ENCODE results near the gene PPT1.

GRCh38 chr1:40073062-40073461, 24.0 kb downstream of the PPT1 start:
- TF ChIP-seq CTCF (conservative IDR thresholded peaks at IDR 0.05; ENCODE audit: low read length) (no peak), EZH2phosphoT487 (IDR thresholded peaks at IDR 0.05; ENCODE audit: borderline replicate concordance) (no peak)

Data from Loucy (cell line).